Dermis blood vessel endothelial cell (primary cell): ENCODE data around the gene NAPEPLD. TPM values are rescaled to one million over a fixed set of nuclear protein-coding genes. Genes with fewer than 3 reads are reported as not detected.
"Not testable (repeated sequence)": the region's sequence is repeated elsewhere in the genome, so short reads cannot be mapped to it uniquely, and the experiment has no call there.

Source experiments
- DNase-seq: peaks from one replicate; pipeline ENCODE4 v3.0.0; 2010
- total RNA-seq: library from RNA; depleted of rRNA; stranded (reverse); fragments of >200 nt; gene quantifications from 2 replicates; pipeline ENCODE4 v1.2.3, GENCODE V29; 2014

The NAPEPLD gene
- total RNA-seq, 1 donor from 2014 or later = 5.4 TPM

- DNase-seq = no peak
Observed at GRCh38 chr7:103106005-103106702, 42.7 kb downstream of the NAPEPLD start.

- no peak for DNase-seq
Observed at GRCh38 chr7:103101543-103101942, 47.4 kb downstream of the NAPEPLD start.

- no peak for DNase-seq
Observed at GRCh38 chr7:103100348-103100747, 48.6 kb downstream of the NAPEPLD start.

- no peak for DNase-seq
Observed at GRCh38 chr7:103097041-103097440, 51.9 kb downstream of the NAPEPLD start.

- DNase-seq = not testable (repeated sequence)
Observed at GRCh38 chr7:103095558-103095957, 53.3 kb downstream of the NAPEPLD start.

GRCh38 chr7:103094102-103094501 is 54.8 kb downstream of the NAPEPLD start:
- DNase-seq = no peak

- no peak for DNase-seq
Observed at GRCh38 chr7:103093429-103093828, 55.5 kb downstream of the NAPEPLD start.

GRCh38 chr7:103092321-103092720 is 56.6 kb downstream of the NAPEPLD start:
- DNase-seq = not testable (repeated sequence)

- no peak for DNase-seq
Observed at GRCh38 chr7:103083210-103083609, 65.7 kb downstream of the NAPEPLD start.

GRCh38 chr7:103082497-103082896 is 66.4 kb downstream of the NAPEPLD start:
- DNase-seq = no peak

GRCh38 chr7:103080923-103081322 is 68.0 kb downstream of the NAPEPLD start:
- DNase-seq = no peak

- DNase-seq = no peak
Observed at GRCh38 chr7:103079836-103080235, 69.1 kb downstream of the NAPEPLD start.

GRCh38 chr7:103078226-103078625 is 70.7 kb downstream of the NAPEPLD start:
- not testable (repeated sequence) for DNase-seq

- no peak for DNase-seq
Observed at GRCh38 chr7:103077318-103077717, 71.6 kb downstream of the NAPEPLD start.

GRCh38 chr7:103076764-103077163 is 72.1 kb downstream of the NAPEPLD start:
- DNase-seq = no peak

- peak; percentile 65 for DNase-seq
Observed at GRCh38 chr7:103075337-103075918, 73.5 kb downstream of the NAPEPLD start.

- peak; percentile 92 for DNase-seq
Observed at GRCh38 chr7:103074519-103075336, 74.2 kb downstream of the NAPEPLD start, which contains the start of the genes ARMC10 and FBXL13. Gene ARMC10 (plus strand): TSS chr7:103075140. CDS start chr7:103075273, 133 bp downstream. Gene FBXL13 (minus strand): TSS chr7:103074796.

- no peak for DNase-seq
Observed at GRCh38 chr7:103073989-103074518, 74.8 kb downstream of the NAPEPLD start.

GRCh38 chr7:103071000-103071399 is 77.9 kb downstream of the NAPEPLD start:
- no peak for DNase-seq

- no peak for DNase-seq
Observed at GRCh38 chr7:103068414-103069403, 80.2 kb downstream of the NAPEPLD start.

- DNase-seq = peak; percentile 72
Observed at GRCh38 chr7:103065667-103066066, 83.2 kb downstream of the NAPEPLD start.

GRCh38 chr7:103063895-103064294 is 85.0 kb downstream of the NAPEPLD start:
- DNase-seq = no peak
